Subcutaneous abdominal adipose tissue (tissue), 5 donors: ENCODE results near the gene CENPK.
"Not testable (repeated sequence)": the region's sequence is repeated elsewhere in the genome, so short reads cannot be mapped to it uniquely, and the experiment has no call there.

Source experiments
- H3K27ac ChIP-seq: one replicate; pipeline ENCODE4 v1.7.0; 2013; ENCODE audit warnings: low read depth, mild to moderate bottlenecking, inconsistent platforms, low read length, moderate library complexity
- H3K27me3 ChIP-seq, 5 donors: one replicate each; pipeline ENCODE4 v1.7.0; 2013; ENCODE audit warnings: low read length in 5 of 5, inconsistent platforms in 1 of 5; ENCODE audit not compliant: control insufficient read depth in 5 of 5, insufficient read depth in 4 of 5
- H3K36me3 ChIP-seq, 5 donors: one replicate each; pipeline ENCODE4 v1.7.0; 2013; ENCODE audit warnings: low read length in 5 of 5; ENCODE audit not compliant: control insufficient read depth in 5 of 5, insufficient read depth in 5 of 5
- H3K4me1 ChIP-seq, 5 donors: one replicate each; pipeline ENCODE4 v1.7.0; 2013; ENCODE audit warnings: low read length in 5 of 5, mild to moderate bottlenecking in 3 of 5, moderate library complexity in 1 of 5; ENCODE audit not compliant: control insufficient read depth in 5 of 5, insufficient read depth in 5 of 5
- H3K4me3 ChIP-seq, 5 donors: one replicate each; pipeline ENCODE4 v1.7.0; 2013; ENCODE audit warnings: low read length in 5 of 5, low read depth in 1 of 5
- H3K9ac ChIP-seq, 5 donors: one replicate each; pipeline ENCODE4 v1.7.0; 2013; ENCODE audit warnings: low read length in 5 of 5, mild to moderate bottlenecking in 4 of 5, moderate library complexity in 3 of 5
- H3K9me3 ChIP-seq, 5 donors: one replicate each; pipeline ENCODE4 v1.7.0; 2013; ENCODE audit warnings: low read length in 5 of 5; ENCODE audit not compliant: control insufficient read depth in 5 of 5
- donor health status: healthy.
- donor health status: healthy.
- donor health status: healthy.
- donor health status: healthy.
- donor health status: healthy.

CENPK gene

DNA sequence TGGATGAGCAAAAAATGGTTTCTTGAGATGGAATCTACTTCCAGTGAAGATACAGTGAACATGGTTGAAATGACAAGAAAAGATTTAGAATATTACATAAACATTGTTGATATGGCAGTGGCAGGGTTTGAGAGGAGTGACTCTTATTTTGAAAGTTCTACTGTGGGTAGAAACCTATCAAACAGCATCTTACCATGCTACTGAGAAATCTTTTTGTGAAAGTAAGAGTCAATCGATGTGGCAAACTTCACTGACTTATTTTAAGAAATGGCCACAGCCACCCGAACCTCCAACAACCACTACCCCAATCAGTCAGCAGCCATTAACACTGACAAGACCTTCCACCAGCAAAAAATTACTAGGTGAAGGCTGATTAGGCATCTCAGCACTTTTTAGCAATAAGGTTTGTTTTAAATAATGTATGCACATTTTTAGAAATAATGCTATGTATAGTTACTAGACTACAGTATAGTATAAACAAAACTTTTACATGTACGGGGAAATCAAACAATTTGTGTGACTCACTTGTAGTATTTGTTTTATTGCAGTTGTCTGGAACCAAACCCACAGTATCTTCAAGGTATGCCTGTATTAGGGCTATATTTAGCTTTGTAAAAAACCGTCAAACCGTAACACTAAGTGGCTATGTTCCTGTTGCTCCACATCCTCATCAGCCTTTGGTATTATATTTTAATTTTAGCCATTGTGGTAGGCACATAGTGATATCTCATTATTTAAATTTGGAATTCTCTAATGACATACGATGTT lies 50.6 kb downstream of the CENPK start:
- H3K9ac ChIP-seq, result no peak overlapping the region
- no peak overlapping the region for H3K27ac ChIP-seq
- no peaks in the 10 kb centered on the region for H3K4me1 ChIP-seq
- no peak overlapping the region for H3K4me3 ChIP-seq
- no peaks in the 10 kb centered on the region for H3K9me3 ChIP-seq
- no peaks in the 10 kb centered on the region for H3K36me3 ChIP-seq
- H3K27me3 ChIP-seq, result no peaks in the 10 kb centered on the region

DNA sequence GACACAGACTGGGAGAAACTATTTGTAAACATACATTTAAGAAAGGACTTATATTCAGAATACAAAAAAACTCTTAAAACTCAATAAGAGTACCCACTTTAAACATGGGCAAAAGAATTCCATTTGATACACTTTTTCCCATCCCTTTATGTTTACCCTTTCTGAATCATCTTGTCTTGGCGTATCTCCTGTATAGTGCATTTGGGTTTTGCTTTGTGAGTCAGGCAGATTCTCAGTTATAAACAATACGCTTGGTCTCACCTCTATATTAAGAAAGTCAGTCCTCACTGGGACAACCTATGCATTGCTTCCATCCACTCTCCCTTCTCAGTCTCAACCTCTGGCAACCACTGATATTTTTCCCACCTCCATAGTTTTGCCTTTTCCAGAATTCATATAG lies 54.0 kb downstream of the CENPK start:
- Histone ChIP-seq H3K27me3 (no peaks in the 10 kb centered on the region), H3K27ac (no peak overlapping the region), H3K9me3 (no peaks in the 10 kb centered on the region), H3K36me3 (no peaks in the 10 kb centered on the region), H3K4me1 (no peaks in the 10 kb centered on the region), H3K9ac (no peak overlapping the region), H3K4me3 (no peak overlapping the region)

DNA sequence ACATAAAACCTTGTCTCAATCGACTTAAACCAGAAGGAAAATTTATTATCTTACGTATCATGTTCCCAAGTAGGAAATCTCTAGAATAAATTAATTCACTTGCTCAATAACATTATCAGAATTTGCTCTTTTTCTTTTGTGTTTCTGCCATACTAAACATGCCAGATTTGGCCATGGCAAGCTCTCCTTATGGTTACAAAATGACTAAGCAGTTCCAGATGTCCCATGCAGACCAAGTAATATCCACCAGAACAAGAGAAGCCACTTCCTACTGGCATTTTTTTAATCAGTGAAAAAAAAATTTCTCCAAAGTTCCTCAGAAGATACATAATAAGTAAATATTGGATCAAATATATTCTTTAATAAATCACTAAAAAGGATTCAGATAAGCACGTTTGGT lies 56.0 kb downstream of the CENPK start:
- H3K9me3 ChIP-seq, result no peaks in the 10 kb centered on the region
- no peaks in the 10 kb centered on the region for H3K27me3 ChIP-seq
- no peak overlapping the region for H3K4me3 ChIP-seq
- no peak overlapping the region for H3K9ac ChIP-seq
- H3K27ac ChIP-seq, result no peak overlapping the region
- H3K4me1 ChIP-seq, result no peaks in the 10 kb centered on the region
- no peaks in the 10 kb centered on the region for H3K36me3 ChIP-seq

DNA sequence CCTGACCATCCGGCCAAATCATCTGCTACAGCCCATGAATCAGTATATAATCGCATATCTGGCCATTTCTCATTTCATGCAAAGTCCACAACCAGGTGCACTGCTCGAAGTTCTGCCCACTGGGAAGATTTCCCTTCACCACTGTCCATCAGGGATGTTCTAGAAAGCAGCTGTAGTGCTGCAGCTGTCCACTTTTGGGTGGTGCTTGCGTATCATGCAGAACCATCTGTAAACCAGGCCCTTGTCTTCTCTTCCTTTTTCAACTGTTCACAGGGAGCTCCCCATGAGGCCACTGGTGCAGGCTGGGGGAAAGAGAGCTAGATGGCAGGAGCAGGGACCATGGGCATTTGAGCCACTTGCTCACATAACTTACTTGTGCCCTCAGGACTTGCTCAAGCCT lies 73.8 kb downstream of the CENPK start:
- Histone ChIP-seq H3K9ac (no peak overlapping the region), H3K9me3 (no peaks in the 10 kb centered on the region), H3K4me3 (no peak overlapping the region), H3K27ac (no peak overlapping the region), H3K27me3 (no peaks in the 10 kb centered on the region), H3K4me1 (no peaks in the 10 kb centered on the region), H3K36me3 (no peaks in the 10 kb centered on the region)

DNA sequence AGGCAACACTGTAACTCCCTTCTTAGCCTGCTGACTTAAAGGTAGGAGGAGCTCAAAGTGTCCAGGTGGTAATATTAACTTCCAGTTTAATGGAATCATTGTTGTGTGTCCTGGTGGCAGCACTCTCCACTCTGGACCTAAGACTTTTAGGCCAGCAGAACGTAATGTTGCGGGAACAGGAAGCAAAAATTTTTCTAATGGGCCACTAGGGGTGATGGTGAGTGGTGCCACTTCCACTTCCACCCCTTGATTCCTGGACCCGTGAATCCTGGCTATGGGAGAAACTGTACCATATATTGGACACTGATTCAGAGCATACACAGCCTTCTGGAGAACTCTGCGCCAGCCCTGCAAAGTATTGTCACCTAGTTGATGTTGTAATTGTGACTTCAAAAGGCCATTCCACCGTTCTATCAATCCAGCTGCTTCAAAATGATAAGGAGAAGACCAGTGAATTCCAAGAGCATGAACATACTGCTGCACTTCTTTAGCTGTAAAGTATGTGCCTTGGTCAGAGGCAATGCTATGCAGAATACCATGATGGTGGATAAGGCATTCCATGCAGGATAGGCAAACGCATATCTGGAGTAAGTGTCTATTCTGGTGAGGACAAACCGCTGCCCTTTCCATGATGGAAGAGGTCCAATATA lies 74.8 kb downstream of the CENPK start:
- not testable (repeated sequence) for H3K27me3 ChIP-seq, H3K9me3 ChIP-seq, H3K36me3 ChIP-seq, H3K27ac ChIP-seq, H3K9ac ChIP-seq, H3K4me1 ChIP-seq, H3K4me3 ChIP-seq

DNA sequence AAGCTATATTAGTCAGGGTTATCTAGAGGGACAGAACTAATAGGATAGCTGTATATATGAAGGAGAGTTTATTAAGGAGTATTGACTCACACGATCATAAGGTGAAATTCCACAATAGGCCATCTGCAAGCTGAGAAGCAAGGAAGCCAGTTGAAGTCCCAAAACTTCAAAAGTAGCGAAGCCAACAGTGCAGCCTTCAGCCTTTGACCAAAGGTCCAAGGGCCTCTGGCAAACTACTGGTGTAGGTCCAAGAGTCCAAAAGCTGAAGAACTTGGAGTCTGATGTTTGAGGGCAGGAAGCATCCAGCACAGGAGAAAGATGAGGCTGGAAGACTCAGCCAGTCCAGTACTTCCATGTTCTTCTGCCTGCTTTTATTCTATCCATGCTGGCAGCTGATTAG lies 76.2 kb downstream of the CENPK start:
- H3K9ac ChIP-seq, H3K9me3 ChIP-seq: not testable (repeated sequence)
- peaks cover 0 to 12% (median 7%) of the 10 kb centered on the region in 5 donors for H3K4me1 ChIP-seq

DNA sequence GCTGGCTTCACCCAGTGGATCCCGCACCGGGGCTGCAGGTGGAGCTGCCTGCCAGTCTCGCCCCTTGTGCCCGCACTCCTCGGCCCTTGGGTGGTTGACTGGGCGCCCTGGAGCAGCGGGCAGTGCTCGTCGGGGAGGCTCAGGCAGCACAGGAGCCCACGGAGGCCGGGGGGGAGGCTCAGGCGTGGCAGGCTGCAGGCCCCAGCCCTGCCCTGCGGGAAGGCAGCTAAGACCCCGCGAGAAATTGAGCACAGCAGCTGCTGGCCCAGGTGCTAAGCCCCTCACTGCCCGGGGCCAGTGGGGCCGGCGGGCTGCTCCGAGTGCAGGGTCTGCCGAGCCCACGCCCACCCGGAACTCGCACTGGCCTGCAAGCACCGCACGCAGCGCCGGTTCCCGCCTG lies 77.6 kb downstream of the CENPK start:
- H3K4me3 ChIP-seq, result no peak overlapping the region
- no peak overlapping the region for H3K27ac ChIP-seq
- peaks cover 2 to 26% (median 20%) of the 10 kb centered on the region in 5 donors for H3K4me1 ChIP-seq
- no peak overlapping the region for H3K9ac ChIP-seq
- H3K27me3 ChIP-seq, result no peaks in the 10 kb centered on the region
- H3K9me3 ChIP-seq, result no peaks in the 10 kb centered on the region
- H3K36me3 ChIP-seq, result no peaks in the 10 kb centered on the region

More for the DNA sequence above, 76.2 kb downstream of the CENPK start:
- not testable (repeated sequence) for H3K27me3 ChIP-seq, H3K36me3 ChIP-seq, H3K4me3 ChIP-seq, H3K27ac ChIP-seq

DNA sequence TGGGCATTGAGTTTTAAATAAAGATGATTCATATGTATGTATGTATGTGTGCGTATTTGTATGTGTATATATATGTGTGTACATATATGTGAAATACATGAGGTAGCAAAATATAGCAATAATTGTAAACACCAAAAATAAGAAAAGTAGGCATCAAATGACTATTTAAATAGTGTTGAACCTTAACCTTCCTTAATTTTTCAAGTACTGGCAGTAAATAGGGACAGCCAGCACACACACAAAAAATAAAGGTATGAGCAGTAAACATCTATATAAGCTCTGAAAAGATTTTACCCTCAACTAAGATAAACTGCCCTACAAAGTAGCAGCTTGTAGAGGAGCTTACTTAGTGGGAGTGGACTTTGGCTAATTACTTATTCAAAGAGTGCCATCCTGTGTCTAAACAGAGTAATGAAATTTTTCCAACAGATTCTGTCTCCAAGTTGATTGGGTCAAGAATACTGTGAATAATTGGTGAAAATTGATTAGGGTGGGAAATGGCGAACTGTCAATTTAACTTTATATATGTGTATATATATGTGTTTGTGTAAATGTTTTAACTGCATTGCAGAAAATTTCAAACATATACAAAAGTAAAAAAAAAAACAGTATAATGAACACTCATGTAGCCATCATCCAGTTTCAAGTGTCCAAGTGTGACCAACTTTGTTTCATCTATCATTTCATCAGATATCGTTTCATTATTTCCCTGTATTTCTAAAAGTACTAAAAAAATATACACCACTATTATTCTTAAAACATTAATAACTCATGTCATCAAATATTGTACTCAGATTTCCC lies 79.2 kb downstream of the CENPK start:
- peaks cover 2 to 34% (median 26%) of the 10 kb centered on the region in 5 donors for H3K4me1 ChIP-seq
- no peaks in the 10 kb centered on the region for H3K36me3 ChIP-seq
- no peaks in the 10 kb centered on the region for H3K27me3 ChIP-seq
- peak overlapping the region; percentile 73 to 94 (median 84) for H3K4me3 ChIP-seq
- H3K27ac ChIP-seq, result peak overlapping the region; percentile 96
- peak overlapping the region in 4 of 5 donors; percentile 70 to 80 (median 75) for H3K9ac ChIP-seq
- H3K9me3 ChIP-seq, result no peaks in the 10 kb centered on the region

DNA sequence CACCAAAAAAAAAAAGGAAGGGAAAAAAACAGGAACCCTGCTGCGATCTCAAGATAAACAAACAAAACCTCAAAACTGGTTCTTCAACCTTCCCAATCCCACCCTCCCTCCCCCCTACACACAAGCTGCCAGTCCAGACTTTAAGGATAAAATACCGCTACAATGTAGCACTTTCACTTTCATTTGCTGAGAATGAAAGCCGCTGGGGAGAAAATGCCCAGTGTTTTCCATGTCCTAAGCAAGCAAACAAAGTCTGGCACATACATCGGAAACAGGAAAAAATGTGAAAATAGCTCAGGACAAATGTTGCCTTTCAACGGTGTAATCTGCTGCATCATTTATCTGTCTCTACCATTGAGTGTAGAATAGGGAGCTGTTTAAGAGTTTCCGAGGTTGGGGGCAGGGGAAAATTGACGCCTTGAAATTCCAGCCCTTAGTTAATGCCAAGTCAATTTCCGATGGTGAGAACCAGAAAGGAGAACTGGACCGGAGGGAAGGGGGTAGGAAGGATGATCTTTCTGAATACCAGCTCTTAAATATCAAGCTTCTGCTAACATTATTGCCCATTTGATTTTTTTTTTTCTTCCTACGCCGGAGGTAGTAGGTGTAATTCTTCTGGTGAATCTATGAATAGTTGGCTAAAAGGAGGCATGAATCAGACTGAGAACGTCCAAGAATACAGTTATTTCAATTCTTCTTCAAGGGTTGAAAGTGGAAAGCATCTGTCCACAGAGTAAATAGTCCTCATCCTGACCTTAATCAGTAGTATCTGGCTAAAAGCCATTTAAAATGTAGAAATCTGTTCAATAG lies 80.0 kb downstream of the CENPK start:
- H3K36me3 ChIP-seq, result no peaks in the 10 kb centered on the region
- peak overlapping the region; percentile 73 to 94 (median 84) for H3K4me3 ChIP-seq
- peaks cover 2 to 34% (median 26%) of the 10 kb centered on the region in 5 donors for H3K4me1 ChIP-seq
- peak overlapping the region; percentile 96 for H3K27ac ChIP-seq
- no peaks in the 10 kb centered on the region for H3K27me3 ChIP-seq
- no peaks in the 10 kb centered on the region for H3K9me3 ChIP-seq
- peak overlapping the region; percentile 70 to 87 (median 75) for H3K9ac ChIP-seq
